PC-3 (cell line): Measurements from ENCODE around the gene L3MBTL4. TPM values are rescaled to one million over a fixed set of nuclear protein-coding genes. Genes with fewer than 3 reads are reported as not detected.
"Not testable (repeated sequence)": the region's sequence is repeated elsewhere in the genome, so short reads cannot be mapped to it uniquely, and the experiment has no call there.

ENCODE experiments used
- ATAC-seq: fragments of 200-7000 bp; cut with Tn5 transposase; 2 replicates; pipeline ENCODE4 v1.9.1; 2020; ENCODE audit warnings: mild to moderate bottlenecking, moderate library complexity
- BruUV-seq: library from RNA; stranded (reverse); fragments of 400-500 nt; replicated peaks from 2 replicates; lab custom pipeline; 2021; lab: Mats Ljungman, UMichigan
- CTCF ChIA-PET: fragments of 300-600 bp; sonication (Branson Sonifier 250); formaldehyde crosslinking; loops from one replicate; lab custom pipeline; 2022; ENCODE audit warnings: antibody characterized with exemption; lab: Charles Lee
- POLR2A ChIA-PET: fragments of 300-600 bp; sonication (Branson Sonifier 250); formaldehyde crosslinking; loops from one replicate; lab custom pipeline; 2022; ENCODE audit warnings: antibody characterized with exemption; ENCODE audit not compliant: unreplicated experiment; lab: Charles Lee
- DNase-seq: peaks from one replicate; pipeline ENCODE4 v3.0.0-alpha.2; 2015
- H2AFZ ChIP-seq: fragments of 300-600 bp; sonication (generic); 2 replicates; pipeline ENCODE4 v1.6.0; 2016; ENCODE audit warnings: antibody characterized with exemption, low read length
- H3F3A ChIP-seq: fragments of 300-600 bp; sonication (generic); one replicate; pipeline ENCODE4 v1.6.0; 2017; ENCODE audit warnings: antibody characterized with exemption, low read length, control low read depth, mild to moderate bottlenecking; ENCODE audit not compliant: unreplicated experiment
- H3K27ac ChIP-seq: fragments of 300-600 bp; sonication (generic); 2 replicates; pipeline ENCODE4 v1.5.1; 2016; ENCODE audit warnings: mild to moderate bottlenecking, low read length
- H3K27me3 ChIP-seq: fragments of 300-600 bp; sonication (generic); 2 replicates; pipeline ENCODE4 v1.6.1; 2016; ENCODE audit warnings: low read length, mixed read lengths
- H3K36me3 ChIP-seq: fragments of 300-600 bp; sonication (generic); 2 replicates; pipeline ENCODE4 v1.6.1; 2016; ENCODE audit warnings: low read depth, mixed run types, low read length, mixed read lengths
- H3K4me1 ChIP-seq: fragments of 300-600 bp; sonication (generic); 2 replicates; pipeline ENCODE4 v1.5.1; 2016; ENCODE audit warnings: low read length; ENCODE audit not compliant: insufficient read depth
- H3K4me2 ChIP-seq: fragments of 300-600 bp; sonication (generic); 2 replicates; pipeline ENCODE4 v1.6.0; 2016; ENCODE audit warnings: low read length
- H3K4me3 ChIP-seq: fragments of 300-600 bp; sonication (generic); 2 replicates; pipeline ENCODE4 v1.5.1; 2016; ENCODE audit warnings: mild to moderate bottlenecking, low read length, mixed read lengths
- H3K79me2 ChIP-seq: fragments of 300-600 bp; sonication (generic); 2 replicates; pipeline ENCODE4 v1.6.1; 2017; ENCODE audit warnings: low read length, mixed read lengths
- H3K9ac ChIP-seq: fragments of 300-600 bp; sonication (generic); 2 replicates; pipeline ENCODE4 v1.6.0; 2016; ENCODE audit warnings: mild to moderate bottlenecking, low read length
- H3K9me2 ChIP-seq: fragments of 300-600 bp; sonication (generic); replicated peaks from 2 replicates; pipeline ENCODE4 v1.6.1; 2016; ENCODE audit warnings: mixed run types, low read length, mixed read lengths
- H3K9me3 ChIP-seq: fragments of 300-600 bp; sonication (generic); 2 replicates; pipeline ENCODE4 v1.6.1; 2016; ENCODE audit warnings: low read length, mixed read lengths
- H4K20me1 ChIP-seq: fragments of 300-600 bp; sonication (generic); 2 replicates; pipeline ENCODE4 v1.6.1; 2016; ENCODE audit warnings: low read length, mixed read lengths
- EZH2 ChIP-seq: fragments of 300-600 bp; sonication (generic); IDR thresholded peaks from one replicate; pipeline ENCODE4 v1.6.1; 2017; ENCODE audit warnings: antibody characterized with exemption, mild to moderate bottlenecking, low read length; ENCODE audit not compliant: unreplicated experiment
- EZH2phosphoT487 ChIP-seq: fragments of 300-600 bp; sonication (generic); IDR thresholded peaks from 2 replicates; pipeline ENCODE4 v1.6.1; 2018; ENCODE audit warnings: mild to moderate bottlenecking, antibody characterized with exemption, low read length, borderline replicate concordance
- intact Hi-C: fragments of 100-400 bp; cut with micrococcal nuclease; formaldehyde crosslinking; loops from 2 replicates; pipeline ENCODE4 v1.9.0; 2023
- total RNA-seq: library from RNA; depleted of rRNA; stranded (reverse); fragments of >200 nt; gene quantifications from 2 replicates; pipeline ENCODE4 v1.2.3, GENCODE V29; 2014
- TF ChIP-seq, protein P1 (sequence below): fragments of 300-600 bp; sonication (generic); conservative IDR thresholded peaks from 2 replicates; pipeline ENCODE4 v1.5.1; 2017; ENCODE audit warnings: antibody characterized with exemption, low read depth, mild to moderate bottlenecking, low read length

L3MBTL4 gene
- total RNA-seq, 1 experiment from 2014 or later: 0.47 TPM

DNA sequence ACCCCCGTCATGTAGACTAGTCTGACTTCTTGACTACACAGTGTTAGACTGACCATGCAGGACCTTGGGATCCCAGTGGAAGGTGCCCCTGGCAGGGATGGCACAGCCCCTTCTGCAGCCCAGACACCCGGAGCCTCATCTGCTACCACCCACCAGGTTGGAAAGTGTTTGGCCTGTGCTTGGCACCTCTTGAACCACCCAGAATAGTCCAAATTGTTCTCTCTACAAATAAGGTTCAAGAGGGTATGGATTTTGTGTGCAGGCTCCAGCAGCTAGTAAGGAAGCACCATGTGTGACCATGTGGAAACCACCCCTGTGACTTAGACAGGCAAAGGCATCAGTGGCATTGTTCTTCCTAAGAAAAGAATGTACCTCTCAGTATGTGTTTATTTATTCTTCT is 18.4 kb downstream of the L3MBTL4 start:
- no TSS peak for BruUV-seq
- CTCF ChIA-PET: no interaction called here

GRCh38 chr18:6389005-6389404 is 25.7 kb downstream of the L3MBTL4 start:
- no peak overlapping the region for H3K9ac ChIP-seq
- BruUV-seq: no TSS peak
- no peak overlapping the region for H3K27ac ChIP-seq
- H3K79me2 ChIP-seq: no peaks in the 10 kb centered on the region
- no peaks in the 10 kb centered on the region for H3K36me3 ChIP-seq
- H3K27me3 ChIP-seq: no peaks in the 10 kb centered on the region
- no peaks in the 10 kb centered on the region for H3K9me3 ChIP-seq
- H3K4me1 ChIP-seq: no peaks in the 10 kb centered on the region
- no peaks in the 10 kb centered on the region for H3K9me2 ChIP-seq
- intact Hi-C loops: no loop called here
- CTCF ChIA-PET: no interaction called here
- POLR2A ChIA-PET: no interaction called here
- no peak for ATAC-seq
- DNase-seq: no peak
- TF ChIP-seq EZH2phosphoT487 (no peak), EZH2 (no peak)
- TF ChIP-seq, protein P1, sequence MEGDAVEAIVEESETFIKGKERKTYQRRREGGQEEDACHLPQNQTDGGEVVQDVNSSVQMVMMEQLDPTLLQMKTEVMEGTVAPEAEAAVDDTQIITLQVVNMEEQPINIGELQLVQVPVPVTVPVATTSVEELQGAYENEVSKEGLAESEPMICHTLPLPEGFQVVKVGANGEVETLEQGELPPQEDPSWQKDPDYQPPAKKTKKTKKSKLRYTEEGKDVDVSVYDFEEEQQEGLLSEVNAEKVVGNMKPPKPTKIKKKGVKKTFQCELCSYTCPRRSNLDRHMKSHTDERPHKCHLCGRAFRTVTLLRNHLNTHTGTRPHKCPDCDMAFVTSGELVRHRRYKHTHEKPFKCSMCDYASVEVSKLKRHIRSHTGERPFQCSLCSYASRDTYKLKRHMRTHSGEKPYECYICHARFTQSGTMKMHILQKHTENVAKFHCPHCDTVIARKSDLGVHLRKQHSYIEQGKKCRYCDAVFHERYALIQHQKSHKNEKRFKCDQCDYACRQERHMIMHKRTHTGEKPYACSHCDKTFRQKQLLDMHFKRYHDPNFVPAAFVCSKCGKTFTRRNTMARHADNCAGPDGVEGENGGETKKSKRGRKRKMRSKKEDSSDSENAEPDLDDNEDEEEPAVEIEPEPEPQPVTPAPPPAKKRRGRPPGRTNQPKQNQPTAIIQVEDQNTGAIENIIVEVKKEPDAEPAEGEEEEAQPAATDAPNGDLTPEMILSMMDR: no peak
- H2AFZ ChIP-seq: no peak overlapping the region
- no peak overlapping the region for H3K4me3 ChIP-seq
- H3F3A ChIP-seq: no peaks in the 10 kb centered on the region
- no peak overlapping the region for H3K4me2 ChIP-seq
- no peaks in the 10 kb centered on the region for H4K20me1 ChIP-seq

More for the DNA sequence above, 18.4 kb downstream of the L3MBTL4 start:
- TF ChIP-seq EZH2phosphoT487 (no peak), EZH2 (no peak)
- TF ChIP-seq, protein P1: no peak
- H3K4me3 ChIP-seq: no peak overlapping the region
- H3K4me2 ChIP-seq: no peak overlapping the region
- H3K9ac ChIP-seq: no peak overlapping the region
- H3K9me2 ChIP-seq: no peaks in the 10 kb centered on the region
- H3K4me1 ChIP-seq: no peaks in the 10 kb centered on the region
- H4K20me1 ChIP-seq: no peaks in the 10 kb centered on the region
- DNase-seq (no peak), ATAC-seq (no peak)
- H3K36me3 ChIP-seq: no peaks in the 10 kb centered on the region
- H3K27ac ChIP-seq: no peak overlapping the region
- H3K79me2 ChIP-seq: no peaks in the 10 kb centered on the region
- POLR2A ChIA-PET: no interaction called here
- no peaks in the 10 kb centered on the region for H3K9me3 ChIP-seq
- no peaks in the 10 kb centered on the region for H3F3A ChIP-seq
- no peaks in the 10 kb centered on the region for H3K27me3 ChIP-seq
- H2AFZ ChIP-seq: no peak overlapping the region
- intact Hi-C loops: no loop called here

GRCh38 chr18:6382963-6383362 is 31.7 kb downstream of the L3MBTL4 start:
- no peaks in the 10 kb centered on the region for H3K9me3 ChIP-seq
- intact Hi-C loops: no loop called here
- H3F3A ChIP-seq: no peaks in the 10 kb centered on the region
- no peaks in the 10 kb centered on the region for H3K27me3 ChIP-seq
- POLR2A ChIA-PET: no interaction called here
- no TSS peak for BruUV-seq
- no peak for ATAC-seq
- H3K4me1 ChIP-seq: no peaks in the 10 kb centered on the region
- H3K4me3 ChIP-seq: no peak overlapping the region
- H3K79me2 ChIP-seq: no peaks in the 10 kb centered on the region
- H4K20me1 ChIP-seq: no peaks in the 10 kb centered on the region
- H3K36me3 ChIP-seq: no peaks in the 10 kb centered on the region
- no peak overlapping the region for H2AFZ ChIP-seq
- H3K27ac ChIP-seq: no peak overlapping the region
- H3K4me2 ChIP-seq: no peak overlapping the region
- TF ChIP-seq EZH2phosphoT487 (no peak), EZH2 (no peak)
- TF ChIP-seq, protein P1: no peak
- CTCF ChIA-PET: interaction anchor here (0.6 kb wide), 1 partner anchor 380 kb away, joined by 3 read pairs; no protein-coding TSS in a partner anchor
- no peaks in the 10 kb centered on the region for H3K9me2 ChIP-seq
- no peak for DNase-seq
- H3K9ac ChIP-seq: no peak overlapping the region

- ATAC-seq, BruUV-seq, CTCF ChIA-PET: not testable (repeated sequence)
Observed at GRCh38 chr18:6377473-6377872, 37.2 kb downstream of the L3MBTL4 start.

More at GRCh38 chr18:6377473-6377872, 37.2 kb downstream of the L3MBTL4 start:
- H3K4me1 ChIP-seq, H4K20me1 ChIP-seq, H2AFZ ChIP-seq, H3K9me3 ChIP-seq, H3K27me3 ChIP-seq, H3K4me3 ChIP-seq, H3K27ac ChIP-seq, H3K9ac ChIP-seq, H3F3A ChIP-seq, POLR2A ChIA-PET, H3K9me2 ChIP-seq, H3K4me2 ChIP-seq, H3K36me3 ChIP-seq, DNase-seq, H3K79me2 ChIP-seq: not testable (repeated sequence)
- intact Hi-C loops: loop anchor here (2.0 kb wide), 1 partner anchor 21 kb away; no protein-coding TSS in a partner anchor
